ENCODE results near the gene NEUROG2. TPM values are rescaled to one million over a fixed set of nuclear protein-coding genes. Genes with fewer than 3 reads are reported as not detected.

The NEUROG2 gene
- total and polyA plus RNA-seq, 7 donors = not detected

DNA sequence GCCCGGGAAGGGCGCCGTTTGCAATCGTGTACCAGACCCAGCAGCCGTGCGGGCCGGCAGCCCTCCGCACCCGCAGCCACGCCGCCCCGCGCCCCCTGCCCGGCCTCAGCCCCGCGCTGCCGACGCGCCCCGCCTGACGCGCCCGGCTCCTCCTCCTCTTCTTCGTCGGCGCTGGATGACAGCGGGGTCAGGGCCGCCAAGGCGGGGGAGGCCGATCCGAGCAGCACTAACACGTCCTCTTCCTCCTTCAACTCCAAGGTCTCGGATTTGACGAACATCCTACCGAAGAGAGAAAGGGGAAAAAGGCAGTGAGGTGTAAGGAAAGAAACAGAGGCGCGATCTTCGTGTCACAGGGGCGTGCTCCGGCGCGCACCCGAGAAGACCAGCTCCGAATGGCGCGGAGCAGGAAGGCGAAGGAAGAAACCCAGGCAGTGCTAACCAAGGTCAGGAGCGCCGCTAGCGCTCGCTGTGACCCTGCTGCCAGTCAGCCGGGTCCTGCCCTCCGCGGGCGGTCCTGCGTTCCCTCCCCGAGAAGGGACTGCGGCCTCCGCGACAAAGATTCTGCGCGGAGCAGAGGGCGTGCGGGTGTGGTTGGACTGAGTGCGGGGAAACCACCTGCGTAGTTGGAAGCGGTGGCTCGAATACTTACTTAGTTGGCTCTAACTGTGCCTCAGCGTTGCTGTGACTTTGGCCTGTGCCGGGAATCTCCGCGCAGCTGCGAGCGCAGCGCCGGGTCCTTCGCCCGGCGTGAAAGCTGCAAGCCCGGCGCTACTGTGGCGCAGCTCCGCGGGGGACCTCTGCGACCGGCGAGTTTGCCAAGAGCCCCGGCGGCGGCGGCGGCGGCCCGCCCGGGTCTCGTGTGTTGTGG lies 548 bp downstream of the NEUROG2 start:
- H3K27me3 ChIP-seq = peaks cover 75 to 100% (median 92%) of the 10 kb centered on the region in 3 donors
- H3K4me3 ChIP-seq = peak overlapping the region; percentile 17 to 56 (median 38)
- no peaks in the 10 kb centered on the region for H3K36me3 ChIP-seq
- H3K9me3 ChIP-seq = no peaks in the 10 kb centered on the region
- intact Hi-C loops (cut with DNase I) = no loop called here
- peaks cover 0 to 46% (median 42%) of the 10 kb centered on the region in 4 donors for H3K4me1 ChIP-seq
- TF ChIP-seq POLR2AphosphoS5 (IDR thresholded peaks at IDR 0.05) (peak in 1 of 4 donors; percentile 4), POLR2A (IDR thresholded peaks at IDR 0.05) (no peak)
- H3K27ac ChIP-seq = no peak overlapping the region
- no peak for DNase-seq
- WGBS, 2 donors = 1% methylated on average over 96 of the region's 96 CpGs

DNA sequence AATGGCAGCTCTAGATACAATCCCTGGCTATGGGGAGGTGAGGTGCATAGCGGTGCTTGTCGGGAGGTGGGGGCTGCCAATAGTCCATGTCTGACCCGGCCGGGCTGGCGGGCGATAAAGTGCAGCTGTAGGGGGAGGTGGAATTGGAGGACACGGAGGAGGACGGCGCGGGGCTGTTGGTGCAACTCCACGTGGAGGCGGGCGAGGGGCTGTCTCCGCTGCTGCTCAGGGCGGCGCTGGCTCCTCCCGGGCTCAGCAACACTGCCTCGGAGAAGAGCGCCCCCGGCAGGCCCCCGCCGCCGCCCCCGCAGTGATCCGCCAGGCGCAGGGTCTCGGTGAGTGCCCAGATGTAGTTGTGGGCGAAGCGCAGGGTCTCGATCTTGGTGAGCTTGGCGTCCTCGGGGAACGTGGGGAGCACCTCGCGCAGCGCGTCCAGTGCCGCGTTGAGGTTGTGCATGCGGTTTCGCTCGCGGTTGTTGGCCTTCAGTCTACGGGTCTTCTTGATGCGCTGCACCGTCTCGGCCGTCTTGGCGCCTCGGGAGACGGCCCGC lies 1.3 kb downstream of the NEUROG2 start:
- intact Hi-C loops (cut with DNase I) = no loop called here
- no peaks in the 10 kb centered on the region for H3K9me3 ChIP-seq
- no peak for DNase-seq
- 2 to 3% methylated on average over 52 of the region's 52 CpGs for WGBS, 2 donors
- H3K27me3 ChIP-seq = peaks cover 72 to 100% (median 90%) of the 10 kb centered on the region in 3 donors
- TF ChIP-seq EP300 (IDR thresholded peaks at IDR 0.05) (no peak), POLR2AphosphoS5 (IDR thresholded peaks at IDR 0.05) (no peak), POLR2A (IDR thresholded peaks at IDR 0.05) (no peak)
- TF ChIP-seq, protein P1, sequence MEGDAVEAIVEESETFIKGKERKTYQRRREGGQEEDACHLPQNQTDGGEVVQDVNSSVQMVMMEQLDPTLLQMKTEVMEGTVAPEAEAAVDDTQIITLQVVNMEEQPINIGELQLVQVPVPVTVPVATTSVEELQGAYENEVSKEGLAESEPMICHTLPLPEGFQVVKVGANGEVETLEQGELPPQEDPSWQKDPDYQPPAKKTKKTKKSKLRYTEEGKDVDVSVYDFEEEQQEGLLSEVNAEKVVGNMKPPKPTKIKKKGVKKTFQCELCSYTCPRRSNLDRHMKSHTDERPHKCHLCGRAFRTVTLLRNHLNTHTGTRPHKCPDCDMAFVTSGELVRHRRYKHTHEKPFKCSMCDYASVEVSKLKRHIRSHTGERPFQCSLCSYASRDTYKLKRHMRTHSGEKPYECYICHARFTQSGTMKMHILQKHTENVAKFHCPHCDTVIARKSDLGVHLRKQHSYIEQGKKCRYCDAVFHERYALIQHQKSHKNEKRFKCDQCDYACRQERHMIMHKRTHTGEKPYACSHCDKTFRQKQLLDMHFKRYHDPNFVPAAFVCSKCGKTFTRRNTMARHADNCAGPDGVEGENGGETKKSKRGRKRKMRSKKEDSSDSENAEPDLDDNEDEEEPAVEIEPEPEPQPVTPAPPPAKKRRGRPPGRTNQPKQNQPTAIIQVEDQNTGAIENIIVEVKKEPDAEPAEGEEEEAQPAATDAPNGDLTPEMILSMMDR (IDR thresholded peaks at IDR 0.05) = no peak
- peak overlapping the region in 3 of 4 donors; percentile 30 to 56 (median 47) for H3K4me3 ChIP-seq
- no peaks in the 10 kb centered on the region for H3K36me3 ChIP-seq
- peaks cover 0 to 53% (median 49%) of the 10 kb centered on the region in 4 donors for H3K4me1 ChIP-seq
- no peak overlapping the region for H3K27ac ChIP-seq

DNA sequence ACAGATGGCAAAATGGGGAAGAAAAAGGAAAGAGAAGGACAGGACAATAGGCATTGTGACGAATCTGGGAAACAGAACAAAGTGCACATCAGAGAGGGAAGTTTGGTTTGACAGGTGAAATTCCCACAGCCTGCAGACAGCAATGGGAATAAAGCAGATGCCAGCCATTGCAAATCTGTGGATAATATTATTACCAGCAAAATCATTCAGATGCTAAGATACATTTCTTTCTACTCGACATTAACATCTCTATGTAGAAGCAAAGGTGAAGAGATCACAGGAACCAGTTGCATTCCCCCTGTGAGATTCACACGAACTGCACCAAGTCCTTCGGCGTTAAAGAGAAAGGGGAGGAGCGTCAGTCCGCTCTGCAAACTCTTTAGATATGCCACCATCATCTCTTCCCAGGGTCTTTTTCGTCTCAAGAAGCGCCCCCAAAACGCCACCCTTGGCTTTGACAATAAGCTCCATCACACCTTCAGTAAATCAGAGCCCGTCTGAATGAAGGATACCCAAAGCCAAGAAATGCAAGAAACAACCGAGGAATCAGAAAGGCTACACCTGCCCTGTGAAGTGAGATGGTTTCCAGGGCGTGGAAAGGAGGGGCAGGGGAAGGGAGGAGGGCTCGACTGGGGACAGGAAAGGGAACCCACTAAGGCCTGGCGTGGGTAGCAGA lies 1.9 kb downstream of the NEUROG2 start:
- H3K9me3 ChIP-seq = no peaks in the 10 kb centered on the region
- H3K27me3 ChIP-seq = peaks cover 78 to 100% (median 90%) of the 10 kb centered on the region in 3 donors
- peaks cover 0 to 59% (median 55%) of the 10 kb centered on the region in 4 donors for H3K4me1 ChIP-seq
- no peak overlapping the region for H3K27ac ChIP-seq
- peak overlapping the region in 1 of 4 donors; percentile 30 for H3K4me3 ChIP-seq
- DNase-seq = no peak
- 1 to 3% methylated on average over 15 of the region's 15 CpGs for WGBS, 2 donors
- intact Hi-C loops (cut with DNase I) = no loop called here
- H3K36me3 ChIP-seq = no peaks in the 10 kb centered on the region
- TF ChIP-seq, protein P1 (IDR thresholded peaks at IDR 0.05) = no peak
- no peak for TF ChIP-seq EP300 (IDR thresholded peaks at IDR 0.05)
- TF ChIP-seq POLR2A (IDR thresholded peaks at IDR 0.05) = no peak
- no peak for TF ChIP-seq POLR2AphosphoS5 (IDR thresholded peaks at IDR 0.05)

DNA sequence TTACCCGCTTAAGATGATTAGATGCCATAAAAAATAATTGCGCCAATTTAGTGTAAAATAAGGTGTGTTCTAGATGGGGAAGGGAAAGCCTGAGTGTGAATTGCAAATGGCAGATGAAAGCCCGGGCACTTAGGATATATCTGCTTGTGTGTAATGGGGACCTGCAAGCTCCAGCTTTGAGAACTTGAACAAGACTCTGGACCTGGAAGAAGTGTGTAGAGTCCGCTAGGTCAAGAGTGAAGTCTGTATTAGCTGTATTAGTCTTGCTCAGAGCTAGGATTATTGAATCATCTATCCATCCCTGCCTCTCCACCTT lies 4.2 kb downstream of the NEUROG2 start:
- Histone ChIP-seq H3K9me3 (no peaks in the 10 kb centered on the region), H3K4me3 (no peak overlapping the region), H3K27me3 (peaks cover 64 to 100% (median 86%) of the 10 kb centered on the region in 3 donors), H3K36me3 (no peaks in the 10 kb centered on the region), H3K27ac (no peak overlapping the region), H3K4me1 (peaks cover 0 to 53% (median 49%) of the 10 kb centered on the region in 4 donors)
- DNase-seq = no peak
- WGBS, 2 donors = 37 to 47% methylated on average over 4 of the region's 4 CpGs
- no peak for TF ChIP-seq POLR2A (IDR thresholded peaks at IDR 0.05)
- TF ChIP-seq EP300 (IDR thresholded peaks at IDR 0.05) = no peak
- TF ChIP-seq, protein P1 (IDR thresholded peaks at IDR 0.05) = no peak
- no peak for TF ChIP-seq POLR2AphosphoS5 (IDR thresholded peaks at IDR 0.05)
- intact Hi-C loops (cut with DNase I) = no loop called here
